ENCODE results near the gene HOXA4.

The HOXA4 gene

GRCh38 chr7:27169658-27170425 is 39.3 kb upstream of the HOXA4 start:
- no peak for DNase-seq (ENCODE audit: low read depth in 2 of 2)

GRCh38 chr7:27168265-27168947 is 37.8 kb upstream of the HOXA4 start:
- DNase-seq (ENCODE audit: low read depth in 2 of 2): no peak

GRCh38 chr7:27167916-27168264 is 37.3 kb upstream of the HOXA4 start:
- no peak for DNase-seq (ENCODE audit: low read depth in 2 of 2)

- peak; percentile 54 to 55 for DNase-seq (ENCODE audit: low read depth in 2 of 2)
Measured at GRCh38 chr7:27166531-27167505, 36.3 kb upstream of the HOXA4 start.

- DNase-seq (ENCODE audit: low read depth in 2 of 2): no peak
Measured at GRCh38 chr7:27165996-27166530, 35.5 kb upstream of the HOXA4 start.

GRCh38 chr7:27165089-27165995 is 34.8 kb upstream of the HOXA4 start, which contains the start of gene HOXA9:
Gene HOXA9 (minus strand): TSS chr7:27165537. CDS start chr7:27165457, 80 bp downstream.
- DNase-seq (ENCODE audit: low read depth in 2 of 2): peak; percentile 91 to 92

GRCh38 chr7:27164367-27165088 is 34.0 kb upstream of the HOXA4 start:
- no peak for DNase-seq (ENCODE audit: low read depth in 2 of 2)

- no peak for DNase-seq (ENCODE audit: low read depth in 2 of 2)
Measured at GRCh38 chr7:27164045-27164366, 33.4 kb upstream of the HOXA4 start.

GRCh38 chr7:27163288-27164044 is 32.9 kb upstream of the HOXA4 start:
- DNase-seq (ENCODE audit: low read depth in 2 of 2): no peak

- DNase-seq (ENCODE audit: low read depth in 2 of 2): no peak
Measured at GRCh38 chr7:27162561-27163287, 32.2 kb upstream of the HOXA4 start.

GRCh38 chr7:27161721-27162560 is 31.4 kb upstream of the HOXA4 start:
- no peak for DNase-seq (ENCODE audit: low read depth in 2 of 2)

- no peak for DNase-seq (ENCODE audit: low read depth in 2 of 2)
Measured at GRCh38 chr7:27161214-27161720, 30.7 kb upstream of the HOXA4 start.

- DNase-seq (ENCODE audit: low read depth in 2 of 2): peak; percentile 51 to 58
Measured at GRCh38 chr7:27160546-27161213, 30.1 kb upstream of the HOXA4 start.

GRCh38 chr7:27160145-27160545 is 29.6 kb upstream of the HOXA4 start:
- DNase-seq (ENCODE audit: low read depth in 2 of 2): no peak

- DNase-seq (ENCODE audit: low read depth in 2 of 2): no peak
Measured at GRCh38 chr7:27159266-27160144, 28.9 kb upstream of the HOXA4 start.
